MM.1S (cell line): ENCODE results near the gene TOM1.

ENCODE experiments used
- EZH2 ChIP-seq: fragments of 300-600 bp; sonication (generic); optimal IDR thresholded peaks from 2 replicates; pipeline ENCODE3; 2017; ENCODE audit warnings: low read depth, mild to moderate bottlenecking, antibody characterized with exemption, low read length, mixed read lengths
- EZH2phosphoT487 ChIP-seq: fragments of 300-600 bp; sonication (generic); IDR thresholded peaks from 2 replicates; pipeline ENCODE4 v1.6.1; 2018; ENCODE audit warnings: antibody characterized with exemption, low read length
- TF ChIP-seq, protein P1 (sequence below): fragments of 300-600 bp; sonication (generic); IDR thresholded peaks from 2 replicates; pipeline ENCODE4 v1.5.1; 2016; ENCODE audit warnings: antibody characterized with exemption, low read length, mixed read lengths

DNA sequence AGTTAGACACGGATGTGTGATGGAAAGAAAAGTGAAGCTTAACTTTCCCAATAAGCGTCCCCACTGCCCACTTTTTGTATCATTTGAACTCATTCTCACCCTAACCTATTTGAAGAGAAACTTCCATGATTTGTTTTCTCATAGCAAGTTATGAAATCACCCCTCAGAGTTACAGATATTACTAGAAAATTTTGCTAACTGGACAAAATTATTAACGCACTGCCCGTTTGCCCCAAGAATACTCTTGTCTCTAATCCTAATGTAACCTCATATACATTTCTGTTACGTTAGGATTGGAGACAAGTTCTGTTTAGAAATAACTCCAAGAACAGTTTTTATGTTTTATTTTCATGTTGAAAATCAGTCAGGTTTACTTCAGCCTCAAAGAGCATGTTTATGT is 25.5 kb downstream of the TOM1 start:
- TF ChIP-seq, protein P1, sequence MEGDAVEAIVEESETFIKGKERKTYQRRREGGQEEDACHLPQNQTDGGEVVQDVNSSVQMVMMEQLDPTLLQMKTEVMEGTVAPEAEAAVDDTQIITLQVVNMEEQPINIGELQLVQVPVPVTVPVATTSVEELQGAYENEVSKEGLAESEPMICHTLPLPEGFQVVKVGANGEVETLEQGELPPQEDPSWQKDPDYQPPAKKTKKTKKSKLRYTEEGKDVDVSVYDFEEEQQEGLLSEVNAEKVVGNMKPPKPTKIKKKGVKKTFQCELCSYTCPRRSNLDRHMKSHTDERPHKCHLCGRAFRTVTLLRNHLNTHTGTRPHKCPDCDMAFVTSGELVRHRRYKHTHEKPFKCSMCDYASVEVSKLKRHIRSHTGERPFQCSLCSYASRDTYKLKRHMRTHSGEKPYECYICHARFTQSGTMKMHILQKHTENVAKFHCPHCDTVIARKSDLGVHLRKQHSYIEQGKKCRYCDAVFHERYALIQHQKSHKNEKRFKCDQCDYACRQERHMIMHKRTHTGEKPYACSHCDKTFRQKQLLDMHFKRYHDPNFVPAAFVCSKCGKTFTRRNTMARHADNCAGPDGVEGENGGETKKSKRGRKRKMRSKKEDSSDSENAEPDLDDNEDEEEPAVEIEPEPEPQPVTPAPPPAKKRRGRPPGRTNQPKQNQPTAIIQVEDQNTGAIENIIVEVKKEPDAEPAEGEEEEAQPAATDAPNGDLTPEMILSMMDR, result no peak
- no peak for TF ChIP-seq EZH2phosphoT487
- no peak for TF ChIP-seq EZH2
